ENCODE results near the gene INHBC. TPM values are rescaled to one million over a fixed set of nuclear protein-coding genes. Genes with fewer than 3 reads are reported as not detected.
A peak's percentile ranks its signal among the peaks of the same experiment; 100 is the strongest.
"Not testable (repeated sequence)": the region's sequence is repeated elsewhere in the genome, so short reads cannot be mapped to it uniquely, and the experiment has no call there.

INHBC gene
- total RNA-seq, 1 experiment from 2014 or later, result not detected

- H3K9ac ChIP-seq (ENCODE audit: low read length), result no peak overlapping the region
- H3K27ac ChIP-seq (ENCODE audit: low read length), result no peak overlapping the region
- H3K9me3 ChIP-seq (ENCODE audit: low read length), result no peaks in the 10 kb centered on the region
- intact Hi-C loops (cut with micrococcal nuclease), result no loop called here
- H2AFZ ChIP-seq (ENCODE audit: low read length), result no peak overlapping the region
- H3K4me1 ChIP-seq (ENCODE audit: insufficient read depth, low read length), result no peaks in the 10 kb centered on the region
- no peaks in the 10 kb centered on the region for H3K36me3 ChIP-seq (ENCODE audit: low read depth, low read length)
- H4K20me1 ChIP-seq (ENCODE audit: low read length), result no peaks in the 10 kb centered on the region
- H3K4me2 ChIP-seq (ENCODE audit: low read length), result no peak overlapping the region
- DNase-seq, result no peak
- no peak for ATAC-seq
- H3K27me3 ChIP-seq (ENCODE audit: low read length), result no peaks in the 10 kb centered on the region
- no peaks in the 10 kb centered on the region for H3F3A ChIP-seq (ENCODE audit: low read length, unreplicated experiment)
- BruUV-seq (replicated peaks), result no TSS peak
- H3K79me2 ChIP-seq (ENCODE audit: low read length), result peaks cover 2% of the 10 kb centered on the region; the same call in 1 of the 2 replicates
- no peak for TF ChIP-seq CTCF (conservative IDR thresholded peaks at IDR 0.05; ENCODE audit: low read depth, low read length)
- no peak for TF ChIP-seq EZH2 (IDR thresholded peaks at IDR 0.05; ENCODE audit: low read length, unreplicated experiment)
- no peak for TF ChIP-seq EZH2phosphoT487 (IDR thresholded peaks at IDR 0.05; ENCODE audit: borderline replicate concordance, low read length)
- H3K9me2 ChIP-seq (replicated peaks; ENCODE audit: low read length), result no peaks in the 10 kb centered on the region
- no peak overlapping the region for H3K4me3 ChIP-seq (ENCODE audit: low read length)
- ChIA-PET POLR2A (ENCODE audit: unreplicated experiment) (no interaction called here), CTCF (no interaction called here)
These were observed 14.1 kb upstream of the INHBC start for GRCh38 chr12:57420482-57420881.

GRCh38 chr12:57426948-57427347 is 7.6 kb upstream of the INHBC start:
- H4K20me1 ChIP-seq (ENCODE audit: low read length); H3K4me2 ChIP-seq (ENCODE audit: low read length); H3K9me3 ChIP-seq (ENCODE audit: low read length); H3K27me3 ChIP-seq (ENCODE audit: low read length); H2AFZ ChIP-seq (ENCODE audit: low read length); POLR2A ChIA-PET (ENCODE audit: unreplicated experiment); H3K9me2 ChIP-seq (replicated peaks; ENCODE audit: low read length); H3K36me3 ChIP-seq (ENCODE audit: low read depth, low read length); H3F3A ChIP-seq (ENCODE audit: low read length, unreplicated experiment); ATAC-seq; BruUV-seq (replicated peaks); H3K9ac ChIP-seq (ENCODE audit: low read length); H3K4me3 ChIP-seq (ENCODE audit: low read length); DNase-seq; H3K27ac ChIP-seq (ENCODE audit: low read length); CTCF ChIA-PET; intact Hi-C loops (cut with micrococcal nuclease): not testable (repeated sequence)
- Histone ChIP-seq H3K4me1 (ENCODE audit: insufficient read depth, low read length) (peaks cover 14% of the 10 kb centered on the region), H3K79me2 (ENCODE audit: low read length) (peaks cover 19% of the 10 kb centered on the region)

- H3K4me3 ChIP-seq (ENCODE audit: low read length), result peak overlapping the region; percentile 85; the same call in 1 of the 2 replicates
- no peaks in the 10 kb centered on the region for H3K27me3 ChIP-seq (ENCODE audit: low read length)
- CTCF ChIA-PET, result no interaction called here
These were observed 5.6 kb upstream of the INHBC start for GRCh38 chr12:57428965-57429364.

More at GRCh38 chr12:57428965-57429364, 5.6 kb upstream of the INHBC start:
- intact Hi-C loops (cut with micrococcal nuclease), result no loop called here
- Histone ChIP-seq H3K9me3 (ENCODE audit: low read length) (no peaks in the 10 kb centered on the region), H3K4me1 (ENCODE audit: insufficient read depth, low read length) (peaks cover 14% of the 10 kb centered on the region), H2AFZ (ENCODE audit: low read length) (no peak overlapping the region), H3K9ac (ENCODE audit: low read length) (no peak overlapping the region), H3K36me3 (ENCODE audit: low read depth, low read length) (no peaks in the 10 kb centered on the region), H3K27ac (ENCODE audit: low read length) (no peak overlapping the region), H3K9me2 (replicated peaks; ENCODE audit: low read length) (no peaks in the 10 kb centered on the region), H3K4me2 (ENCODE audit: low read length) (peak overlapping the region; percentile 96), H4K20me1 (ENCODE audit: low read length) (no peaks in the 10 kb centered on the region), H3F3A (ENCODE audit: low read length, unreplicated experiment) (no peaks in the 10 kb centered on the region), H3K79me2 (ENCODE audit: low read length) (peaks cover 19% of the 10 kb centered on the region)
- no TSS peak for BruUV-seq (replicated peaks)
- ATAC-seq (no peak), DNase-seq (no peak)
- TF ChIP-seq CTCF (conservative IDR thresholded peaks at IDR 0.05; ENCODE audit: low read depth, low read length) (no peak), EZH2 (IDR thresholded peaks at IDR 0.05; ENCODE audit: low read length, unreplicated experiment) (no peak), EZH2phosphoT487 (IDR thresholded peaks at IDR 0.05; ENCODE audit: borderline replicate concordance, low read length) (no peak)
- POLR2A ChIA-PET (ENCODE audit: unreplicated experiment), result no interaction called here

Data from PC-3 (cell line).